HCT116 (cell line): Measurements from ENCODE around the gene PEAK3. TPM values are rescaled to one million over a fixed set of nuclear protein-coding genes. Genes with fewer than 3 reads are reported as not detected.

ENCODE experiments used
- ATAC-seq: fragments of 200-7000 bp; cut with Tn5 transposase; 2 replicates; pipeline ENCODE4 v1.9.1; 2020; ENCODE audit warnings: mild to moderate bottlenecking, moderate library complexity
- BruUV-seq: library from RNA; stranded (reverse); fragments of 400-500 nt; replicated peaks from 2 replicates; lab custom pipeline; 2021; lab: Mats Ljungman, UMichigan
- CTCF ChIA-PET: fragments of 300-600 bp; sonication (Branson Sonifier 250); formaldehyde crosslinking; loops from one replicate; lab custom pipeline; 2021; ENCODE audit warnings: antibody characterized with exemption; lab: Charles Lee
- POLR2A ChIA-PET: fragments of 300-600, 350-600 bp; sonication (Branson Sonifier 250); formaldehyde crosslinking; loops from one replicate; lab custom pipeline; 2021; ENCODE audit warnings: antibody characterized with exemption; lab: Charles Lee
- RAD21 ChIA-PET, 2 experiments: fragments of 300-600 bp; sonication (Branson Sonifier 250); formaldehyde crosslinking; loops; one replicate each; lab custom pipeline; 2023; ENCODE audit warnings: low total read pairs in 2 of 2; ENCODE audit not compliant: uncharacterized antibody in 2 of 2, unreplicated experiment in 2 of 2, low non-redundant PET in 1 of 2; lab: Charles Lee
- DNase-seq: peaks from one replicate; pipeline ENCODE4 v3.0.0-alpha.2; 2010; ENCODE audit warnings: low read depth, low spot score
- H2AFZ ChIP-seq: fragments of 200-600 bp; shearing (Covaris generic), sonication (generic); 2 replicates; pipeline ENCODE4 v1.6.1; 2017; ENCODE audit warnings: low read depth, mixed run types, mixed read lengths, antibody characterized with exemption, low read length; ENCODE audit not compliant: poor library complexity, severe bottlenecking
- H3K27ac ChIP-seq: 2 replicates; pipeline ENCODE4 v1.5.1; 2012; ENCODE audit warnings: low read depth, low read length
- H3K27me3 ChIP-seq: fragments of 200-600 bp; sonication (generic); 2 replicates; pipeline ENCODE4 v1.6.1; 2016; ENCODE audit warnings: mixed run types, low read length, mixed read lengths; ENCODE audit not compliant: insufficient read depth
- H3K36me3 ChIP-seq, 2 experiments: fragments of 200-500 bp in 1 of 2; fragments of 200-600 bp in 1 of 2; sonication (Bioruptor generic) in 1 of 2; sonication (generic) in 1 of 2; 2 replicates each; pipeline versions ENCODE4 v1.5.1 to v1.6.1; 2014 to 2016; ENCODE audit warnings: low read length in 2 of 2, inconsistent platforms in 1 of 2, mixed read lengths in 1 of 2, mixed run types in 1 of 2; ENCODE audit not compliant: insufficient read depth in 2 of 2, control insufficient read depth in 1 of 2
- H3K4me1 ChIP-seq, 2 experiments: fragments of 200-600 bp in 1 of 2; sonication (generic) in 1 of 2; 2 replicates each; pipeline versions ENCODE4 v1.5.1 to v1.6.1; 2012 to 2017; ENCODE audit warnings: low read length in 2 of 2, inconsistent platforms in 1 of 2, mild to moderate bottlenecking in 1 of 2, mixed read lengths in 1 of 2, mixed run types in 1 of 2, moderate library complexity in 1 of 2; ENCODE audit not compliant: insufficient read depth in 2 of 2, control insufficient read depth in 1 of 2
- H3K4me2 ChIP-seq: fragments of 200-600 bp; sonication (generic); 2 replicates; pipeline ENCODE4 v1.6.1; 2017; ENCODE audit warnings: mixed run types, low read length, mixed read lengths
- H3K4me3 ChIP-seq, 2 experiments: fragments of 200-600 bp in 1 of 2; sonication (generic) in 1 of 2; replicated peaks in 1 of 2; 2 replicates each; pipeline ENCODE4 v1.5.1; 2011 to 2016; ENCODE audit warnings: low read length in 2 of 2, control low read depth in 1 of 2, low read depth in 1 of 2, mild to moderate bottlenecking in 1 of 2, mixed read lengths in 1 of 2, mixed run types in 1 of 2
- H3K79me2 ChIP-seq: fragments of 200-600 bp; sonication (generic); 2 replicates; pipeline ENCODE4 v1.6.1; 2017; ENCODE audit warnings: mild to moderate bottlenecking, mixed run types, low read length, moderate library complexity, mixed read lengths; ENCODE audit not compliant: insufficient read depth
- H3K9ac ChIP-seq: fragments of 200-600 bp; sonication (generic); 2 replicates; pipeline ENCODE4 v1.6.1; 2016; ENCODE audit warnings: low read length, mixed read lengths
- H3K9me2 ChIP-seq: fragments of 200-600 bp; sonication (generic), shearing (Covaris generic); 2 replicates; pipeline ENCODE4 v1.6.1; 2017; ENCODE audit warnings: mixed run types, mild to moderate bottlenecking, moderate library complexity; ENCODE audit not compliant: insufficient read depth
- H3K9me3 ChIP-seq, 2 experiments: fragments of 200-500 bp in 1 of 2; fragments of 200-600 bp in 1 of 2; sonication (Bioruptor generic) in 1 of 2; sonication (generic) in 1 of 2; 2 replicates each; pipeline ENCODE4 v1.6.1; 2014 to 2017; ENCODE audit warnings: low read length in 2 of 2, mixed read lengths in 2 of 2, inconsistent platforms in 1 of 2, low read depth in 1 of 2, mild to moderate bottlenecking in 1 of 2, mixed run types in 1 of 2, moderate library complexity in 1 of 2; ENCODE audit not compliant: control insufficient read depth in 1 of 2, insufficient read depth in 1 of 2
- H4K20me1 ChIP-seq: fragments of 200-600 bp; sonication (generic), shearing (Covaris generic); 2 replicates; pipeline ENCODE4 v1.6.1; 2017; ENCODE audit warnings: mixed run types, mild to moderate bottlenecking, moderate library complexity; ENCODE audit not compliant: insufficient read depth
- ATF3 ChIP-seq: IDR thresholded peaks from 2 replicates; pipeline ENCODE4 v1.6.1; 2012
- CBX3 ChIP-seq: IDR thresholded peaks from 2 replicates; pipeline ENCODE4 v1.6.1; 2012; ENCODE audit warnings: low read depth
- CEBPB ChIP-seq: IDR thresholded peaks from 2 replicates; pipeline ENCODE4 v1.6.1; 2012; ENCODE audit warnings: low read depth
- EGR1 ChIP-seq: IDR thresholded peaks from 2 replicates; pipeline ENCODE4 v1.6.1; 2012; ENCODE audit warnings: low read depth
- ELF1 ChIP-seq: IDR thresholded peaks from 2 replicates; pipeline ENCODE4 v1.6.1; 2012; ENCODE audit warnings: low read depth, borderline replicate concordance
- EZH2 ChIP-seq: fragments of 200-600 bp; sonication (generic); IDR thresholded peaks from 2 replicates; pipeline ENCODE4 v1.6.1; 2017; ENCODE audit warnings: antibody characterized with exemption, mixed run types
- EZH2phosphoT487 ChIP-seq: fragments of 200-600 bp; IDR thresholded peaks from 2 replicates; pipeline ENCODE4 v1.6.1; 2018; ENCODE audit warnings: antibody characterized with exemption, borderline replicate concordance
- JUND ChIP-seq: IDR thresholded peaks from 2 replicates; pipeline ENCODE4 v1.6.1; 2012
- POLR2A ChIP-seq: IDR thresholded peaks from 2 replicates; pipeline ENCODE4 v1.7.0; 2011; ENCODE audit warnings: borderline replicate concordance; ENCODE audit not compliant: insufficient read depth, insufficient read length; ENCODE audit errors: extremely low read depth
- REST ChIP-seq: IDR thresholded peaks from 2 replicates; pipeline ENCODE4 v1.6.1; 2012; ENCODE audit warnings: low read depth
- SIN3A ChIP-seq: IDR thresholded peaks from 2 replicates; pipeline ENCODE4 v1.6.1; 2012; ENCODE audit warnings: low read depth
- SP1 ChIP-seq: IDR thresholded peaks from 2 replicates; pipeline ENCODE4 v1.6.1; 2012; ENCODE audit warnings: low read depth
- YY1 ChIP-seq: IDR thresholded peaks from 2 replicates; pipeline ENCODE4 v1.6.1; 2011; ENCODE audit warnings: low read length, low read depth, moderate library complexity, mild to moderate bottlenecking; ENCODE audit not compliant: insufficient replicate concordance; ENCODE audit errors: extremely low read depth
- ZFX ChIP-seq: fragments of 450-650 bp; IDR thresholded peaks from 2 replicates; pipeline ENCODE4 v1.6.1; 2017
- ZNF274 ChIP-seq: fragments of 200-500 bp; sonication (Bioruptor generic); IDR thresholded peaks from 2 replicates; pipeline ENCODE4 v1.6.1; 2014; ENCODE audit warnings: mild to moderate bottlenecking, low read depth, low read length, inconsistent platforms
- intact Hi-C: fragments of 100-400 bp; cut with micrococcal nuclease; formaldehyde crosslinking; loops from 2 replicates; pipeline ENCODE4 v1.10.0; 2022
- total RNA-seq: library from RNA; stranded (reverse); gene quantifications from one replicate; pipeline ENCODE4 v1.2.1, GENCODE V29; 2021; ENCODE audit not compliant: unreplicated experiment

PEAK3 gene
- total RNA-seq, 1 experiment from 2014 or later = not detected

DNA sequence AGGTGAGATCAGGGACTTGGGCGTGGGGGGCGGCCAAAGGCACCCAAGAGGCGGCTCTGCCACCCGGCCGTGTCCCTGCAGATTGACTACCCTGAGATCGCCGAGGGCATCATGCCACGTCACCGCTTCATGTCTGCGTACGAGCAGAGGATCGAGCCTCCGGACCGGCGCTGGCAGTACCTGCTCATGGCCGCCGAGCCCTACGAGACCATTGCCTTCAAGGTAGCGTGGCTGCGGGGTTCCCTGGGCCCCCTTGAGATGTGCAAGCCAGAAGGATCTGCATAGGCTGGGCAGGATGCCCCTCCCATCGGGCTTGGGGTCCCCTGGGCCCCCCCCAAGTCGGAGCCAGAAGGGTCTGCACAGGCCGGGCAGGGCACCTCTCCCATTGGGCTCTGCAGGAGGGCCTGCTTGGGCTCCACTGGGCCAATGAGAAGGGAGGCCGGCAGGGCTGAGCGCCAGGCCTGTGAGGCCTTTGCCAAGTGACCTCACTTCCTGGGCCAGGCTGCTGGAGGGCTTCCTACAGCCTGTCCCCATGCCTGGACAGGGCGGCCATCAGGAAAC lies 35.1 kb downstream of the PEAK3 start:
- H3K9me2 ChIP-seq = no peaks in the 10 kb centered on the region
- ATAC-seq = peak; percentile 46
- no peak for DNase-seq
- CTCF ChIA-PET = no interaction called here
- H3K27me3 ChIP-seq = no peaks in the 10 kb centered on the region
- H3K4me3 ChIP-seq = no peak overlapping the region
- H2AFZ ChIP-seq = no peak overlapping the region
- no peak overlapping the region for H3K4me2 ChIP-seq
- intact Hi-C loops = no loop called here
- H3K4me1 ChIP-seq = 0 out of 4 replicates have a peak, but pooled peaks cover 0 to 4% of the 10 kb centered on the region in 2 experiments
- H3K27ac ChIP-seq = no peak overlapping the region; the same call in 1 of the 2 replicates
- POLR2A ChIA-PET = no interaction called here
- no TSS peak for BruUV-seq
- peaks cover 45% of the 10 kb centered on the region for H3K79me2 ChIP-seq
- no peaks in the 10 kb centered on the region for H3K9me3 ChIP-seq
- RAD21 ChIA-PET = no interaction called here
- no peak overlapping the region for H3K9ac ChIP-seq
- no peak for TF ChIP-seq SIN3A
- no peak for TF ChIP-seq ATF3
- no peak for TF ChIP-seq YY1
- TF ChIP-seq ZNF274 = no peak
- H3K36me3 ChIP-seq = peaks cover 36 to 59% of the 10 kb centered on the region in 2 experiments
- H4K20me1 ChIP-seq = peaks cover 6% of the 10 kb centered on the region; the same call in 1 of the 2 replicates

DNA sequence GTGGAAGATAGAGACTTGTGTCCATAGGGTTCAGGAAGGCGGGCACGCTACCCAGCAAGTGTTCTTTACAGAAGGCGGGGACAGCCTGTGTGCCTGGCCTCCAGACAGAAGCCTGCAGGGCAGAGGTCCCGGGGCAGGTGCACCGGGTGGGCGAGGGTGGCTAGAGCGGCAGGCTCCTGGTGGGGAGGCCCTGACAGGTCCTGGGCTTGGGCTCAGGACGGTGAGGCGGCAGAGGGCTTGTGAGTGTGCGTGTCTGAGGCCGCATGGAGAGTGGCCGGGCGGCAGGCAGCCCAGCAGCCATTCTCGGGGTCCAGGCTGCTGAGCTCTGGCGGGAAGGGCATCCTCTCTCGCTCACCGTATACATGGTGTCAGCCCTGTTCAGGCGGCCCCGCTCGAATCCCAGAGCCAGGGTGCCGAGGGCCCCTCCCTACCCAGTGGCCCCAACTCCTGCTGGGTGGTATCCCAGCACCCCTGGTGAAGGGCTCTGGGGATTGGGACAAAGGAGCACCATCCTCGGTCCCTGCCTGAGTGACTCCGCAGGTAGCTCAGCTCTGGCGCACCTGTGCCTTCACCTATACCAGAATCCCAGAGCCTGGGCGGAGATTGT lies 35.9 kb downstream of the PEAK3 start:
- no peak overlapping the region for H2AFZ ChIP-seq
- no peak overlapping the region for H3K9ac ChIP-seq
- DNase-seq (no peak), ATAC-seq (no peak)
- ChIA-PET RAD21 (no interaction called here), POLR2A (no interaction called here), CTCF (interaction anchor here (1.3 kb wide), 1 partner anchor 14 kb away, joined by 3 read pairs; no protein-coding TSS in a partner anchor)
- H3K9me3 ChIP-seq = no peaks in the 10 kb centered on the region
- H3K4me1 ChIP-seq = peaks cover 0 to 7% of the 10 kb centered on the region in 2 experiments; a peak in 1 of 4 replicates
- BruUV-seq = no TSS peak
- peaks cover 36 to 66% of the 10 kb centered on the region in 2 experiments for H3K36me3 ChIP-seq
- H3K4me3 ChIP-seq = no peak overlapping the region
- no peak overlapping the region; the same call in 1 of the 2 replicates for H3K27ac ChIP-seq
- no peak for TF ChIP-seq ZNF274
- TF ChIP-seq EZH2 = no peak
- no peak for TF ChIP-seq ELF1
- TF ChIP-seq REST = no peak
- no peak for TF ChIP-seq SP1
- TF ChIP-seq EZH2phosphoT487 = no peak
- no peak for TF ChIP-seq ZFX
- no peak for TF ChIP-seq JUND
- TF ChIP-seq CBX3 = no peak
- no peak for TF ChIP-seq POLR2A
- TF ChIP-seq CEBPB = no peak
- no peak for TF ChIP-seq ATF3
- TF ChIP-seq EGR1 = no peak
- H4K20me1 ChIP-seq = peaks cover 11% of the 10 kb centered on the region; the same call in 1 of the 2 replicates
- no peak overlapping the region for H3K4me2 ChIP-seq
- peaks cover 52% of the 10 kb centered on the region for H3K79me2 ChIP-seq
- intact Hi-C loops = no loop called here
- no peaks in the 10 kb centered on the region for H3K27me3 ChIP-seq
- H3K9me2 ChIP-seq = no peaks in the 10 kb centered on the region
